K562 (cell line): ENCODE results near the gene C18orf63.

Experiments used
- CHD7 ChIP-seq: fragments of 200-600 bp; sonication (generic); IDR thresholded peaks from one replicate; pipeline ENCODE4 v1.6.1; 2012; ENCODE audit warnings: mild to moderate bottlenecking, low read depth, low read length, inconsistent platforms
- EZH2 ChIP-seq: IDR thresholded peaks from 2 replicates; pipeline ENCODE4 v1.6.1; 2012; ENCODE audit warnings: low read depth, mild to moderate bottlenecking, inconsistent platforms, low read length, borderline replicate concordance
- SMARCA5 ChIP-seq: fragments of 450-650 bp; IDR thresholded peaks from 2 replicates; pipeline ENCODE4 v1.6.1; 2016
- TAF1 ChIP-seq: IDR thresholded peaks from 2 replicates; pipeline ENCODE4 v1.6.1; 2011; ENCODE audit warnings: mild to moderate bottlenecking, low read length, moderate library complexity; ENCODE audit not compliant: insufficient read depth, control insufficient read depth, severe bottlenecking; ENCODE audit errors: extremely low read depth
- USF2 ChIP-seq: sonication (generic); formaldehyde crosslinking; IDR thresholded peaks from 2 replicates; pipeline ENCODE4 v1.5.0; 2020; ENCODE audit warnings: missing genetic modification reagents

GRCh38 chr18:74310411-74310810, 5.2 kb upstream of the C18orf63 start:
- TF ChIP-seq CHD7 = no peak
- no peak for TF ChIP-seq USF2 (CRISPR knock-in tag)
- no peak for TF ChIP-seq EZH2
- TF ChIP-seq SMARCA5 = no peak
- no peak for TF ChIP-seq TAF1
